HG03354 (cell line): Measurements from ENCODE around the gene RCVRN.

ENCODE experiments used
- ATAC-seq: cut with Tn5 transposase; IDR thresholded peaks from one replicate; pipeline ENCODE4 v1.9.1; 2021; ENCODE audit warnings: mild to moderate bottlenecking; ENCODE audit not compliant: unreplicated experiment, poor library complexity, severe bottlenecking

The RCVRN gene

DNA sequence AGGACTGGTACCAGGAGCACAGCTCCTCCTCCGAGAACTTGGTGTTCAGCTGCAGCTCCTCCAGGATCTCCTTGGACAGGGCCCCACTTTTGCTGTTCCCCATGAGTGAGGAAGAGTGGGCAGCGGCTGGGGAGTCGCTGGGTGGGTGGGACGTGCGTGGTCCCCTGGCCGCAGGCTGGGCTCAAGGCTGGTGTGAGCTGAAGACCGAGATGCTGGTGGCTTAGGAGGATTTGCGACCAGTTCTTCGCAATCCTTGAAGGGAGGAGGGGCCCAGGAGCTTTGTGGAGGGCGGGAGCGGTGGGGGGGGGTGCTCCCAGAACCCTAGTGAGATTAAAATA lies at the start of gene RCVRN:
Gene RCVRN, minus strand, starts transcription at position 194 of the 338 bp plus-strand sequence. Its CDS starts 91 bp downstream, at position 103.
- ATAC-seq = no peak

- ATAC-seq = no peak
These were observed 48.4 kb upstream of the RCVRN start for GRCh38 chr17:9953492-9953891.

DNA sequence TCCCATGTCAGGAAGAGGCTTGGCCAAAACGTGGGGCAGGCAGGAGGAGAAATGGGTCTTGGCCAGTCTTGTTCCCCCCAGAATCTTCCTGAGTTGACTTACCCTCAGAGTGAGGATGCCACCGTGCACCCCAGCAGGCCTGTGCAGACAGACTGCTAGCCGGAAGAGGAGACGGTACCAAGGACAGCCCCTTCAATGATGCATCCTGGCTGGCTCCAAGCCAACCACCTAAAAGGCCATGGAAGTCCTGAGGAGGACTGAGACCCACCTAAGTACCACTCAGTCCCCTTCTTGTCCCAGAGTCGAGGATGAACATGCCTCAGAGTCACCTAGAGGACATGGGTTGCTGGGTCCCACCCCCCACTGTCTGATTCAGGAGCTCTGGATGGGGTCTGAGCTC lies 46.7 kb upstream of the RCVRN start:
- ATAC-seq = no peak

DNA sequence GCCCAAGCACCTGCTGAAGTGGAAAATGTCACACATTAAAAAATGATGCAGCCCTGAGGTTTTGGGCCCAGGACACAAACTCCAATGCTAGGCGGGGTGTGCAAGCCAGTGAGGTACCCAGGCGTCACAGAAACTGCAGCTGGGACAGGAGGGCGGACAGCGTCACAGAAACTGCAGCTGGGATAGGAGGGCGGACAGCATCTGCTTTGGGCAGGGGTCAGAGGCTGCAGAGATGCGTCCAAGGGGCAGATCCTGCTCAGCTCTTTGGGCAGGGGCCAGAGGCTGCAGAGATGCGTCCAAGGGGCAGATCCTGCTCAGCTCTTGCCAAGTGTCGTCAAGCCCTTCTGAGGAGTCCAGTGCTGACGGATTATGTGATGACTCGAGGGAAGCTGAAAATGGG lies 43.9 kb upstream of the RCVRN start:
- ATAC-seq = no peak

DNA sequence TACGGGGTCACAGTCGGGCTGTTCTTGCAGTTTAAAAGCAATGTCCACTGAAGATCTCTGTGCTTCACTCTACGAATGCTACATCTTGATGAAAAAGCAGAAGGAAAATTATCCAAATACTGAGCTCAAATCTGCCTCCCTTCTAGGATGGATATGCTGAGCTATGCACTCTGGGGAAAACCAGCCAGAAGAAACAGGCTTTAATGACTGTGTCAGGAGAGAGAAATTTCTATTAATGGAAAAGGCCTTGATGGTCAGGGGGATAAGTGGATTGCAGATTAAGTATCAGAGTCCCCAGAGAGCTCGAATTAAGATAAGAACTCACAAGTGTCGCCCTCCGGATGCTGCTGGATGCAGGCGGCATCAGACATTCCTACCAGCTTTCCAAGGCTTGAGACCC lies 39.6 kb upstream of the RCVRN start:
- ATAC-seq = no peak

DNA sequence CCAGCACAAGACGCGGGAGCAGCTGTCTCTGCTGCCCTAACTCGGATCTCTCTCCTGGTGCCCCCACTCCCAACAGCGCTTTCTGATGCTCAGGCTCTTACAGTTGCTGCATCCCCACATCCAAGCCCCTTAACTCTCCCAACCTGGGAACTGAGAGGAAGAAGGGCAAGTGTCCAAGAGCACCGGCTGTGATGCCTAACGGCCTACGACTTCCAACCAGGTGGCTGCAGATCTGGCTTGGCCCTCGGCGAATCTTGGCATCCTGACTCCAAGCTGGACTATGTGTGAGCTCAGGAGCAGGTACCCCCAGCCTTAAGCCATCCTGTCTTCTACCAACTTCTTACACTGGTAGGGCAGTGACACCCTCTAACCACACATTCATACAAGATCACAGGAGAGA lies 38.3 kb upstream of the RCVRN start:
- ATAC-seq = no peak

DNA sequence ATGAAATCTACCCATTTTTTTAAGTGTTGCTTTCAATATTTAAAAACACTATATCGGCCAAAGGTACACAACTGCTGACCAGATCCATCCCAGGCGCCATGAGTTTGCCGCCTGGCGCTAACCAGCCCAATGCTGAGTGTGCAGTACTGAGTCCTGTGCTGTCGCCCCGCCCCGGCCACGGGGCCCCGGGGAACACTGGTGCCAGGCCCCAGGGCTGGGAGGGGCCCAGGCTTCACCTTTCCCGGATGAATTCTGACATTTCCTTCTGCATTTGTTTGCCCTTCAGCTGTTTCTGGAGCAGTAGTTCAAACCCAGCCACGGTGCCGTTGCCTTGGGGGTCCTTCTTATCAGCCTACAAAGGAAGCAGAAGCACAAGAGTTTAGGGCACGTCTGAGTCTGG lies 37.8 kb upstream of the RCVRN start:
- ATAC-seq = no peak

GRCh38 chr17:9941305-9941704 lies 36.2 kb upstream of the RCVRN start:
- no peak for ATAC-seq

DNA sequence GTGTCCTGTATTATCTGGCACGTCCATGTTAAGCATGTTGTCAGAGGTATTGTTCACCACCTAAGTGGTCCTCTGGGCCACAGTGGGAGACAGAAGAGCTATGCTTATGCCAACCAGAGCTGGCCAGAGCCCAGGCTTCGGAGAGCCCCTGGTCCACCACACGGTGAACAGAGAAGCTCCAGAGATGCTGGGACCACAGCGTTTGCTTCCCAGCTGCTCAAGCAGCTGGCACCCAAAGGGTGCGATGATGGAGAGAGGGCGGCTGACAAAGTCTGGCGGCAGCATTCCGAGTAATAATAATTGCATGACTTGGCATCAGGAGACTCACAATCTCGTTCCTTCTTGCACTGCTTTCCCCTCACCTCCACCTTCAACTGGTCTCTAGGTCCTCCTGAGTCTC lies 35.8 kb upstream of the RCVRN start:
- ATAC-seq = no peak

- ATAC-seq = no peak
These were observed 33.7 kb upstream of the RCVRN start for GRCh38 chr17:9938764-9939163.

- no peak for ATAC-seq
These were observed 32.8 kb upstream of the RCVRN start for GRCh38 chr17:9937901-9938300.

GRCh38 chr17:9937241-9937761 lies 32.2 kb upstream of the RCVRN start:
- no peak for ATAC-seq

GRCh38 chr17:9936095-9936494 lies 31.0 kb upstream of the RCVRN start:
- no peak for ATAC-seq

- ATAC-seq = no peak
These were observed 30.3 kb upstream of the RCVRN start for GRCh38 chr17:9935408-9935807.

GRCh38 chr17:9934331-9934730 lies 29.3 kb upstream of the RCVRN start:
- no peak for ATAC-seq

- ATAC-seq = no peak
These were observed 27.4 kb upstream of the RCVRN start for GRCh38 chr17:9932491-9932890.

DNA sequence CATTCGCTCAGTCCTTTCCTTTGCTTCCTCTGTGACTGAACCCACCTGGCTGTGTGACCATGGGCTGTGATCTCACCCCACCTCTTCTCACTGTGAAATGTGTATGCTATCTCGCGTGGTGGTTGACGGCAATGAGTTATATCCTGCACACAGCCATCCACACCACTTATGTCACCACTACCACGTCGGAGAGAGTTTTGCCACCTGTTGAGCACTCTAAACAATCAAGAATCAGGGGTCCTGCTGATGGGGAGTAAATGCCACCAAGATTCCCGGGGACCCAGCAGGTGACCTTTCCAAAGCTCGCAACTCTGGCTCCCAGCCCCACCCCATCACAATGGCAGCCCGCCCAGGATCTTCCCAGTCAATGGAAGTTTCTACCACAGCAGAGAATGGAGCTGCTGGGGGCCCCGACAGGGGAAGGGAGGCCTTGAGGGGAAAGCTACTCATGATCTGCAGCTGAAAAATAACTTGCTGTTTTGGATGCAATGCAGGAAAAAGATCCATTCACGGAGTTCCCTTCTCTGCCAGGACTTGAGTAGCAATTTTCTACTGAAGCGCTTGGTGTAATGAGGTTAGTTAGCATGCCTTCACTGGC lies 26.2 kb upstream of the RCVRN start:
- ATAC-seq = no peak

DNA sequence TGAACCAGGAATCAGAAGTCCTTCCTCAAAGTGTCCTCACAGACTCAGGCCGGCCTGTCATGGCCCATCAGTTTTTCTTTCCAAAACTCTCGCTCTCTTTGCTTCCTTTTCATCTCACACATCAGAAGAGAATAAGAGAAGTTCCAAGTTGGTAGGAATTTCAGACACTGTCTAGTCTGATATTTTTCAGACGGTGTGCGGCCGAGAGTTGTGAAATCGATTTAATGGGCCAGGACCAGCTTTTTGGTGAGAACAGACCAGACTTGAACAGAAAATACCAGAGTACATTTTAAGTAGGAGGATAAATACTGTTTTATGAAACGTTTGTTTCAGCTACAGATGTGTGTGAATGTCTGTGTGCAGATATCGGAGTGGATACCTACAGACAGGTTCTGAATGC lies 24.8 kb upstream of the RCVRN start:
- no peak for ATAC-seq

DNA sequence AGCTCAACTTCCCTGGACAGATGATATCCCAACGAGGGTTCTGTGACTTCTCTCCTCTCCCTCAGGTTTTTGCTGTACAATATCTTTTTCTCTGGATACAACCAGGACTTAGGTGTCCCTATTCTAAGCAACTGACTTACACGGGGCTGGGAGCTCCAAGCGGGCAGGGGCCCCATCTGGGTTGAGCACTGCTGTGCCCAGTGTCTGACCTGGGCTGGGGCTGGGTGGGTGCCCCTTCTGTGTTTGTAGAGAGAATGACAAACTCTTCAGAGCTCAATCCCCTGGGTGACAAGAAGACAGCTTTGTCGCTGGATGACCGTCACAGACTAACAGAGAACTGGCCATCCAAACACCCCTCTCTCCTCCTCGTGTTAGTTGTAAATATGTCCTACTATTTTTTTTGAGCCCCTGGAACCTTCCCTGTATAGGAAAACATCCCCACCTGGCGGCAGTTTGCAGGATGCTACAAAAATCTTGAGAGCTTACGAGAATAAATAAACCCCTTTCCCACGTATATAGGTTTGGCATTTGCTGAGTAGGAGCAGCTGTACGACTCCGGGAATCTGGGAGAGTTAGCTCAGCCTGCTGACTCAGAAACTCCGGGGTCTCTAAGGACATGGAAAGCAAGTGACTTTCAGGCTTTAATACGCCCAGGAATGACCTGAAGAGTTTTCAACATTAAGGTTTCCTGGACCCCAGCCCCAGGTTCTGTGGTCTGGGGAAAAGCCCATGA lies 23.7 kb upstream of the RCVRN start:
- ATAC-seq = no peak

DNA sequence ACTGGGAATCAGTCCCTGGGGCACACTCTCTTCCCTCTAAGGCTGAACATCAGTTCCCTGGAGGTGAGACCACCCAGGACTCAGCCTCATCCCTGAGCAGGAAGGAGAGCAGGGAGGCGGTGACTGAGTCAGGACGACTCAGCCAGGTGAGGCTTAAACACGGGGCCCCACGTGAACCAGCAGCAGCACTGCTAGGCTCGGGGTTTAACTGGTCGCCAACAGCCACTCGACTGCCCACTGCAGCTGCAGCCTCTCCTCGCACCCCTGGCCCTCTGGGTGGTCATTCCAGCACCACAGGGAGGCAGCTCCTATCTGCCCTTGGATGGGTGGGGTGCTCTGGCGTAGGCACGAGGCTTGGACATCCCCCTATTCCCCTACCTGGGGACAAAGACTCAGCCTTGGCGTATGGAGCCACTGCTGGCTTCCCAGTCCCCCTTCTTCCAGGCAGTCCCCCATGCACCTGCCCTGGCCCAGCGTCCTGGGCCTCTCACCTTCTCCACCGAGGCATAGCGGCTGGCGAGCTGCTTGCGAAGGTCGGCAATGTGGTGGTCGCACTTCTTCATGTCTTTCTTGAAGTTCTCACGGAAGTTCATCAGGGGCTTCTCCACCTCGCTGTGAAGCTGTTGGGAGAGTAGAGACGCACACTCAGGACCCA lies 21.2 kb upstream of the RCVRN start:
- no peak for ATAC-seq

DNA sequence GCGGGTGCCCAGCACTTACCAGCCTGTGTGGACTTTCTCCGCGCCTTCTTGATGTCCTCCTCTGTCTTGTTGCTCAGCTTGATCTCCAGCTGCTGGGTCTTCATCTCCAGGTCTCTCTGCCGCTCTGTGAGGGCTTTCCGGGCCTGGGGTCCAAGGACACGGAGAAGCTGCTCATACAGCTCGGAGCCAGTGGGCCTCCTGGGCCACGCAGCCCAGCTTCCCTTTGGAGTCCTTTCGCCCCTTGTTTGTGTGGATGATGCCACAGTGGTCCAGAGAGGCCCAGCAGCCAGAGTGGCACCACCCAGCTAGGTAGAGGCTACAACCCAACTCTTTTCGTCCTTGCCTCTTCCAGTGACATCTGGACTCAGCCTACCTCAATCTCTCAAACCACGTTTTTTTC lies 20.4 kb upstream of the RCVRN start:
- ATAC-seq = no peak
